GM12891 (cell line): ENCODE measurements around the gene TMEM119.

ENCODE experiments used
- DNase-seq: peaks from one replicate; pipeline ENCODE4 v3.0.0; 2011; ENCODE audit warnings: low spot score; ENCODE audit not compliant: insufficient read length
- FAIRE-seq: peaks from 2 replicates; lab custom pipeline; 2011; peaks lifted over from hg19 to GRCh38; lab: Jason Lieb, UNC
- PAX5 ChIP-seq: IDR thresholded peaks from 2 replicates; pipeline ENCODE4 v1.6.1; 2011; ENCODE audit warnings: low read length, moderate library complexity, mild to moderate bottlenecking; ENCODE audit not compliant: insufficient read depth, severe bottlenecking
- POLR2A ChIP-seq: IDR thresholded peaks from 2 replicates; pipeline ENCODE4 v1.6.1; 2011; ENCODE audit warnings: low read depth, low read length, control low read depth
- POLR2AphosphoS5 ChIP-seq: IDR thresholded peaks from 2 replicates; pipeline ENCODE4 v1.6.1; 2011; ENCODE audit warnings: low read depth, low read length, control low read depth
- POU2F2 ChIP-seq: IDR thresholded peaks from 2 replicates; pipeline ENCODE4 v1.6.1; 2011; ENCODE audit warnings: low read depth, mild to moderate bottlenecking, control low read depth, low read length, moderate library complexity
- SPI1 ChIP-seq: IDR thresholded peaks from 2 replicates; pipeline ENCODE4 v1.6.1; 2011; ENCODE audit warnings: low read depth, low read length, control low read depth
- TAF1 ChIP-seq: IDR thresholded peaks from 2 replicates; pipeline ENCODE4 v1.6.1; 2011; ENCODE audit warnings: low read depth, low read length, control low read depth

Gene TMEM119

GRCh38 chr12:108607981-108608600, 10.2 kb upstream of the TMEM119 start:
- DNase-seq (no peak), FAIRE-seq (no peak)
- TF ChIP-seq TAF1 (no peak), POU2F2 (no peak), PAX5 (no peak), POLR2A (no peak), POLR2AphosphoS5 (no peak), SPI1 (no peak)

- no peak for DNase-seq
- FAIRE-seq = no peak
- TF ChIP-seq POLR2AphosphoS5 = no peak
- no peak for TF ChIP-seq POU2F2
- TF ChIP-seq TAF1 = no peak
- TF ChIP-seq PAX5 = no peak
- no peak for TF ChIP-seq SPI1
- TF ChIP-seq POLR2A = no peak
Measured at GRCh38 chr12:108606492-108606891, 8.6 kb upstream of the TMEM119 start.

GRCh38 chr12:108605690-108606406, 8.0 kb upstream of the TMEM119 start:
- TF ChIP-seq POU2F2 (no peak), TAF1 (no peak), POLR2A (no peak)
- FAIRE-seq (peak; percentile 69), DNase-seq (no peak)

- no peak for TF ChIP-seq TAF1
- TF ChIP-seq SPI1 = no peak
- TF ChIP-seq POLR2A = no peak
- no peak for TF ChIP-seq PAX5
- no peak for TF ChIP-seq POU2F2
- no peak for TF ChIP-seq POLR2AphosphoS5
- DNase-seq (no peak), FAIRE-seq (no peak)
Measured at GRCh38 chr12:108605000-108605689, 7.3 kb upstream of the TMEM119 start.

GRCh38 chr12:108604208-108604941, 6.5 kb upstream of the TMEM119 start:
- TF ChIP-seq POU2F2 = no peak
- TF ChIP-seq POLR2AphosphoS5 = no peak
- no peak for TF ChIP-seq PAX5
- no peak for TF ChIP-seq TAF1
- no peak for TF ChIP-seq SPI1
- no peak for TF ChIP-seq POLR2A
- FAIRE-seq = no peak
- DNase-seq = no peak

- TF ChIP-seq POU2F2 (no peak), POLR2A (no peak), POLR2AphosphoS5 (no peak), SPI1 (no peak), TAF1 (no peak), PAX5 (no peak)
- FAIRE-seq (no peak), DNase-seq (no peak)
Measured at GRCh38 chr12:108603743-108604142, 5.9 kb upstream of the TMEM119 start.

- DNase-seq (no peak), FAIRE-seq (no peak)
- TF ChIP-seq SPI1 (no peak), POLR2A (no peak), POLR2AphosphoS5 (no peak), POU2F2 (no peak), PAX5 (no peak), TAF1 (no peak)
Measured at GRCh38 chr12:108602976-108603704, 5.3 kb upstream of the TMEM119 start.

GRCh38 chr12:108602209-108602705, 4.4 kb upstream of the TMEM119 start:
- FAIRE-seq = no peak
- TF ChIP-seq SPI1 = no peak
- no peak for TF ChIP-seq POU2F2
- no peak for TF ChIP-seq POLR2AphosphoS5
- TF ChIP-seq POLR2A = no peak
- no peak for DNase-seq
